HG03025 (cell line): ENCODE data around the gene BDH1.

Experiments
- ATAC-seq: cut with Tn5 transposase; IDR thresholded peaks from one replicate; pipeline ENCODE4 v1.9.1; 2021; ENCODE audit warnings: mild to moderate bottlenecking, moderate library complexity; ENCODE audit not compliant: unreplicated experiment, low FRiP score

BDH1 gene

GRCh38 chr3:197508051-197508451, 47.7 kb downstream of the BDH1 start:
- no peak for ATAC-seq

GRCh38 chr3:197507541-197507940, 48.2 kb downstream of the BDH1 start:
- ATAC-seq, result no peak

GRCh38 chr3:197507081-197507480, 48.7 kb downstream of the BDH1 start:
- no peak for ATAC-seq

- no peak for ATAC-seq
These were observed 49.8 kb downstream of the BDH1 start for GRCh38 chr3:197505796-197506548.

GRCh38 chr3:197504641-197505121, 51.1 kb downstream of the BDH1 start:
- ATAC-seq, result no peak

GRCh38 chr3:197504229-197504628, 51.5 kb downstream of the BDH1 start:
- no peak for ATAC-seq

GRCh38 chr3:197503652-197504051, 52.1 kb downstream of the BDH1 start:
- no peak for ATAC-seq

GRCh38 chr3:197501879-197502620, 53.7 kb downstream of the BDH1 start:
- ATAC-seq, result no peak

- ATAC-seq, result no peak
These were observed 54.3 kb downstream of the BDH1 start for GRCh38 chr3:197501496-197501878.

- ATAC-seq, result no peak
These were observed 55.0 kb downstream of the BDH1 start for GRCh38 chr3:197500812-197501211.

- ATAC-seq, result no peak
These were observed 56.3 kb downstream of the BDH1 start for GRCh38 chr3:197499427-197499826.

GRCh38 chr3:197498499-197499241, 57.1 kb downstream of the BDH1 start:
- no peak for ATAC-seq

GRCh38 chr3:197496746-197497125, 59.0 kb downstream of the BDH1 start:
- ATAC-seq, result no peak

GRCh38 chr3:197495999-197496745, 59.6 kb downstream of the BDH1 start:
- ATAC-seq, result no peak

- no peak for ATAC-seq
These were observed 60.3 kb downstream of the BDH1 start for GRCh38 chr3:197495499-197495898.

- ATAC-seq, result no peak
These were observed 60.7 kb downstream of the BDH1 start for GRCh38 chr3:197495059-197495455.

- no peak for ATAC-seq
These were observed 61.3 kb downstream of the BDH1 start for GRCh38 chr3:197494366-197495058.

GRCh38 chr3:197493049-197493448, 62.7 kb downstream of the BDH1 start:
- ATAC-seq, result no peak

- no peak for ATAC-seq
These were observed 63.7 kb downstream of the BDH1 start for GRCh38 chr3:197491923-197492664.
